Limb (tissue), 2 donors: ENCODE results near the gene PDZRN3.

ENCODE experiments used
- DNase-seq, 2 donors: peaks; one replicate each; pipeline ENCODE4 v3.0.0-alpha.2; 2016; ENCODE audit errors: extremely low spot score in 2 of 2

PDZRN3 gene

GRCh38 chr3:73393005-73393404 lies 231.7 kb downstream of the PDZRN3 start:
- no peak for DNase-seq

GRCh38 chr3:73391984-73392383 lies 232.8 kb downstream of the PDZRN3 start:
- DNase-seq: no peak

GRCh38 chr3:73389928-73390327 lies 234.8 kb downstream of the PDZRN3 start:
- DNase-seq: no peak

GRCh38 chr3:73389117-73389813 lies 235.5 kb downstream of the PDZRN3 start:
- no peak for DNase-seq

- DNase-seq: peak in 1 of 2 donors; percentile 29
Observed at GRCh38 chr3:73385568-73385967, 239.2 kb downstream of the PDZRN3 start.

- no peak for DNase-seq
Observed at GRCh38 chr3:73384091-73384906, 240.4 kb downstream of the PDZRN3 start.

- DNase-seq: no peak
Observed at GRCh38 chr3:73383470-73384049, 241.2 kb downstream of the PDZRN3 start.

- DNase-seq: no peak
Observed at GRCh38 chr3:73381551-73381950, 243.2 kb downstream of the PDZRN3 start.

- DNase-seq: no peak
Observed at GRCh38 chr3:73380735-73381532, 243.8 kb downstream of the PDZRN3 start.

GRCh38 chr3:73379465-73379864 lies 245.3 kb downstream of the PDZRN3 start:
- no peak for DNase-seq

GRCh38 chr3:73378207-73378606 lies 246.5 kb downstream of the PDZRN3 start:
- no peak for DNase-seq

GRCh38 chr3:73365756-73366397 lies 258.9 kb downstream of the PDZRN3 start:
- DNase-seq: peak; percentile 68 to 70

- no peak for DNase-seq
Observed at GRCh38 chr3:73364517-73364916, 260.2 kb downstream of the PDZRN3 start.

- no peak for DNase-seq
Observed at GRCh38 chr3:73363093-73363492, 261.6 kb downstream of the PDZRN3 start.

- no peak for DNase-seq
Observed at GRCh38 chr3:73361591-73361990, 263.1 kb downstream of the PDZRN3 start.

- no peak for DNase-seq
Observed at GRCh38 chr3:73353649-73354217, 271.0 kb downstream of the PDZRN3 start.

GRCh38 chr3:73352841-73353645 lies 271.7 kb downstream of the PDZRN3 start:
- DNase-seq: no peak

- no peak for DNase-seq
Observed at GRCh38 chr3:73351423-73352071, 273.2 kb downstream of the PDZRN3 start.

- DNase-seq: no peak
Observed at GRCh38 chr3:73350996-73351395, 273.7 kb downstream of the PDZRN3 start.
